Fibroblast of lung (primary cell): Measurements from ENCODE around the gene TMEM183A.

Experiments
- EZH2 ChIP-seq: IDR thresholded peaks from 2 replicates; pipeline ENCODE4 v1.5.1; 2012; ENCODE audit warnings: low read length, control low read depth, mild to moderate bottlenecking; ENCODE audit errors: missing control alignments
- TF ChIP-seq, protein P1 (sequence below), 2 donors: IDR thresholded peaks in 1 of 2; conservative IDR thresholded peaks in 1 of 2; 1 replicate in 1 of 2; 2 replicates in 1 of 2; pipeline ENCODE4 v1.5.1; 2011 to 2012; ENCODE audit warnings: low read length in 2 of 2, control low read depth in 1 of 2, inconsistent platforms in 1 of 2, low read depth in 1 of 2, mild to moderate bottlenecking in 1 of 2

DNA sequence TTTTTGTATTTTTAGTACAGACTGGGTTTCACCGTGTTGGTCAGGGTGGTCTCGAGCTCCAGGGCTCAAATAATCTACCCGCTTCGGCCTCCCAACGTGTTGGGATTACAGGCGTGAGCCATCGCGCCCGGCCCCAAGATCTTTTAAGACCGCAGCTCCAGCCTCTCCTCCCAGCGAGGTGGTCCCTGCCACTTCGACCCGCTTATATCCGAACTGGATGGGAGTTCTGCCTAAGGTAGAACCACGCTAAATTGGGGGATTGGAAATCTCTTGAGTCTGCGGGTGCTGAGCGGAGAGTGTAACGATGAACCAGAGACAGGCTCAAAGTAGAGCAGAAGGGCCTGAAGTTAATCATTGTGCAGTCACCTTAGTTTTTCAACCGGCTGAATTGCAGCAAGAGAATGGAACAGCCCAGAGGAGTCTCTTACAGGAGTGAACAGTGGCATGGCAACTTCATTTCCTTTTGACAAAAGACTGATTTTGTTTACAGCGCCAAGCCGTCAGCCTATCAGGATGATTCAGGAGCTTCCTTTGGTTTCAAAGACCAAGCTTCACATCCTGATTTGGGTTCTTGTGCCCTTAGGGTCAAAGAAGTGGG, 39.4 kb upstream of the TMEM183A start:
- TF ChIP-seq EZH2, result no peak
- TF ChIP-seq, protein P1, sequence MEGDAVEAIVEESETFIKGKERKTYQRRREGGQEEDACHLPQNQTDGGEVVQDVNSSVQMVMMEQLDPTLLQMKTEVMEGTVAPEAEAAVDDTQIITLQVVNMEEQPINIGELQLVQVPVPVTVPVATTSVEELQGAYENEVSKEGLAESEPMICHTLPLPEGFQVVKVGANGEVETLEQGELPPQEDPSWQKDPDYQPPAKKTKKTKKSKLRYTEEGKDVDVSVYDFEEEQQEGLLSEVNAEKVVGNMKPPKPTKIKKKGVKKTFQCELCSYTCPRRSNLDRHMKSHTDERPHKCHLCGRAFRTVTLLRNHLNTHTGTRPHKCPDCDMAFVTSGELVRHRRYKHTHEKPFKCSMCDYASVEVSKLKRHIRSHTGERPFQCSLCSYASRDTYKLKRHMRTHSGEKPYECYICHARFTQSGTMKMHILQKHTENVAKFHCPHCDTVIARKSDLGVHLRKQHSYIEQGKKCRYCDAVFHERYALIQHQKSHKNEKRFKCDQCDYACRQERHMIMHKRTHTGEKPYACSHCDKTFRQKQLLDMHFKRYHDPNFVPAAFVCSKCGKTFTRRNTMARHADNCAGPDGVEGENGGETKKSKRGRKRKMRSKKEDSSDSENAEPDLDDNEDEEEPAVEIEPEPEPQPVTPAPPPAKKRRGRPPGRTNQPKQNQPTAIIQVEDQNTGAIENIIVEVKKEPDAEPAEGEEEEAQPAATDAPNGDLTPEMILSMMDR (conservative IDR thresholded peaks at IDR 0.05 in 1 of 2, IDR thresholded peaks at IDR 0.05 in 1 of 2; ENCODE audit: low read depth in 1 of 2, low read length in 2 of 2), result no peak
